HepG2 (cell line): ENCODE measurements around the gene IRF2. TPM values are rescaled to one million over a fixed set of nuclear protein-coding genes. Genes with fewer than 3 reads are reported as not detected.

Experiments
- ATM ChIP-seq: fragments of 450-650 bp; IDR thresholded peaks from 2 replicates; pipeline ENCODE4 v1.7.1; 2017; ENCODE audit warnings: mild to moderate bottlenecking, borderline replicate concordance
- EP300 ChIP-seq, 3 experiments: sonication (generic) in 1 of 3; formaldehyde crosslinking in 1 of 3; IDR thresholded peaks; 2 replicates each; pipeline versions ENCODE4 v1.5.1 to v1.6.1; 2011 to 2020; ENCODE audit warnings: low read depth in 2 of 3, low read length in 2 of 3, borderline replicate concordance in 1 of 3, improper control_type of control experiment in 1 of 3, mild to moderate bottlenecking in 1 of 3, missing genetic modification reagents in 1 of 3, moderate library complexity in 1 of 3
- FOXJ3 ChIP-seq: sonication (generic); formaldehyde crosslinking; IDR thresholded peaks from 2 replicates; pipeline ENCODE4 v1.4.0; 2020; ENCODE audit warnings: missing genetic modification reagents, mild to moderate bottlenecking, borderline replicate concordance
- KAT8 ChIP-seq: IDR thresholded peaks from 2 replicates; pipeline ENCODE4 v1.6.1; 2016; ENCODE audit warnings: missing genetic modification reagents, missing compliant biosample characterization
- KDM1A ChIP-seq: IDR thresholded peaks from 2 replicates; pipeline ENCODE4 v1.6.1; 2016; ENCODE audit warnings: missing compliant biosample characterization
- MYC ChIP-seq: sonication (generic); formaldehyde crosslinking; IDR thresholded peaks from 2 replicates; pipeline ENCODE4 v1.9.0; 2021; ENCODE audit warnings: missing genetic modification reagents, borderline replicate concordance
- SOX13 ChIP-seq, 3 experiments: fragments of 450-650 bp in 1 of 3; sonication (generic) in 1 of 3; formaldehyde crosslinking in 1 of 3; IDR thresholded peaks in 2 of 3; conservative IDR thresholded peaks in 1 of 3; 2 replicates each; pipeline versions ENCODE4 v1.5.0 to v1.6.1; 2016 to 2020; ENCODE audit warnings: antibody characterized with exemption in 1 of 3, mild to moderate bottlenecking in 1 of 3, missing compliant biosample characterization in 1 of 3, missing genetic modification reagents in 1 of 3, moderate library complexity in 1 of 3
- ZNF121 ChIP-seq: sonication (generic); formaldehyde crosslinking; IDR thresholded peaks from 2 replicates; pipeline ENCODE4 v1.5.0; 2020; ENCODE audit warnings: mild to moderate bottlenecking, missing genetic modification reagents
- ZNF33B ChIP-seq: sonication (generic); formaldehyde crosslinking; IDR thresholded peaks from 2 replicates; pipeline ENCODE4 v1.5.1; 2020; ENCODE audit warnings: mild to moderate bottlenecking, missing genetic modification reagents
- ZNF891 ChIP-seq: sonication (generic); formaldehyde crosslinking; IDR thresholded peaks from 2 replicates; pipeline ENCODE4 v1.5.0; 2020; ENCODE audit warnings: mild to moderate bottlenecking, missing genetic modification reagents
- ZSCAN20 ChIP-seq: sonication (generic); formaldehyde crosslinking; IDR thresholded peaks from 2 replicates; pipeline ENCODE4 v1.4.0; 2020; ENCODE audit warnings: missing genetic modification reagents, mild to moderate bottlenecking, borderline replicate concordance
- polyA plus RNA-seq, 8 experiments: library from polyadenylated mRNA; depleted of rRNA in 3 of 8; stranded (reverse) in 7 of 8; unstranded in 1 of 8; fragments of >200 nt; fragmentation: Illumina TruSeq in 4 of 8; extraction: Trizol in 4 of 8; gene quantifications; 2 replicates each; pipeline versions ENCODE4 v1.2.1 to v1.2.3, GENCODE V29; 2011 to 2016; ENCODE audit warnings: low read depth in 4 of 8, missing spikeins in 1 of 8, mixed read lengths in 1 of 8; ENCODE audit not compliant: insufficient read depth in 1 of 8
- total RNA-seq, 5 experiments: library from RNA; depleted of rRNA; stranded (reverse); fragments of >200 nt; fragmentation: Illumina TruSeq; extraction: Trizol; gene quantifications; 2 replicates each; pipeline ENCODE4 v1.2.3, GENCODE V29; 2016; ENCODE audit warnings: low read depth in 1 of 5
- TF ChIP-seq, protein P1 (sequence below): sonication (generic); formaldehyde crosslinking; IDR thresholded peaks from 2 replicates; pipeline ENCODE4 v1.5.1; 2020; ENCODE audit warnings: mild to moderate bottlenecking, missing genetic modification reagents, moderate library complexity
- TF ChIP-seq, protein P2 (sequence below): sonication (generic); formaldehyde crosslinking; IDR thresholded peaks from 2 replicates; pipeline ENCODE4 v1.5.0; 2020; ENCODE audit warnings: mild to moderate bottlenecking, missing genetic modification reagents
- TF ChIP-seq, protein P3 (sequence below): sonication (generic); formaldehyde crosslinking; conservative IDR thresholded peaks from 2 replicates; pipeline ENCODE4 v1.4.0; 2020; ENCODE audit warnings: missing genetic modification reagents
- TF ChIP-seq, protein P4 (sequence below): sonication (generic); formaldehyde crosslinking; IDR thresholded peaks from 2 replicates; pipeline ENCODE4 v1.4.0; 2020; ENCODE audit warnings: mild to moderate bottlenecking, missing genetic modification reagents

The IRF2 gene
- total and polyA plus RNA-seq, 2 of the 13 experiments (the other 11 are each of a cell fraction or from before 2014, with no cell fraction given): 15.5 to 28.8 TPM

DNA sequence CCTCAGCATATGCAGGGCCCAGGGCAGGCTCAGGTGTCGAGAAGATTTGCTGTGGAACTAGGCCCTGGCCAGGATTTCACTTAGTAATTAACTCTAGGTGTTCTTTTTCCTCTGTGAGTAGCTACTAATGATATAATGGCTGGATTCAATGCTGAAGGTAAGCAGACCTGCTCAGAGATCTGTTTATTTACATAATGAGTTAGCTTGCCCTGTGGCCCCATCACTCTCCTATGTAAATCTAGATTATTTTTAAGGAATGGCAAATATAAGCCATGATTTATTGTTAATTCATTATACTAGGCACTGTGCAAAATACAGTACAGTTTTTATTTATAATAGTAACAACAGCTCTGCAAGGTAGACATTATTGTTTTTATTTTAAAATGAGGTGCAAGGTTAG lies 117.2 kb downstream of the IRF2 start (continued):
- TF ChIP-seq ZSCAN20: no peak
- no peak for TF ChIP-seq KAT8
- TF ChIP-seq SOX13 (IDR thresholded peaks at IDR 0.05): no peak
- TF ChIP-seq SOX13 (CRISPR knock-in tag; conservative IDR thresholded peaks at IDR 0.05 in 1 of 2, IDR thresholded peaks at IDR 0.05 in 1 of 2): no peak
- TF ChIP-seq, protein P1, sequence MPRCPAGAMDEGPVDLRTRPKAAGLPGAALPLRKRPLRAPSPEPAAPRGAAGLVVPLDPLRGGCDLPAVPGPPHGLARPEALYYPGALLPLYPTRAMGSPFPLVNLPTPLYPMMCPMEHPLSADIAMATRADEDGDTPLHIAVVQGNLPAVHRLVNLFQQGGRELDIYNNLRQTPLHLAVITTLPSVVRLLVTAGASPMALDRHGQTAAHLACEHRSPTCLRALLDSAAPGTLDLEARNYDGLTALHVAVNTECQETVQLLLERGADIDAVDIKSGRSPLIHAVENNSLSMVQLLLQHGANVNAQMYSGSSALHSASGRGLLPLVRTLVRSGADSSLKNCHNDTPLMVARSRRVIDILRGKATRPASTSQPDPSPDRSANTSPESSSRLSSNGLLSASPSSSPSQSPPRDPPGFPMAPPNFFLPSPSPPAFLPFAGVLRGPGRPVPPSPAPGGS (CRISPR knock-in tag): no peak
- no peak for TF ChIP-seq ZNF121 (CRISPR knock-in tag)
- TF ChIP-seq KDM1A: no peak
- TF ChIP-seq MYC: no peak
- TF ChIP-seq ZNF33B (CRISPR knock-in tag): no peak
- TF ChIP-seq, protein P2, sequence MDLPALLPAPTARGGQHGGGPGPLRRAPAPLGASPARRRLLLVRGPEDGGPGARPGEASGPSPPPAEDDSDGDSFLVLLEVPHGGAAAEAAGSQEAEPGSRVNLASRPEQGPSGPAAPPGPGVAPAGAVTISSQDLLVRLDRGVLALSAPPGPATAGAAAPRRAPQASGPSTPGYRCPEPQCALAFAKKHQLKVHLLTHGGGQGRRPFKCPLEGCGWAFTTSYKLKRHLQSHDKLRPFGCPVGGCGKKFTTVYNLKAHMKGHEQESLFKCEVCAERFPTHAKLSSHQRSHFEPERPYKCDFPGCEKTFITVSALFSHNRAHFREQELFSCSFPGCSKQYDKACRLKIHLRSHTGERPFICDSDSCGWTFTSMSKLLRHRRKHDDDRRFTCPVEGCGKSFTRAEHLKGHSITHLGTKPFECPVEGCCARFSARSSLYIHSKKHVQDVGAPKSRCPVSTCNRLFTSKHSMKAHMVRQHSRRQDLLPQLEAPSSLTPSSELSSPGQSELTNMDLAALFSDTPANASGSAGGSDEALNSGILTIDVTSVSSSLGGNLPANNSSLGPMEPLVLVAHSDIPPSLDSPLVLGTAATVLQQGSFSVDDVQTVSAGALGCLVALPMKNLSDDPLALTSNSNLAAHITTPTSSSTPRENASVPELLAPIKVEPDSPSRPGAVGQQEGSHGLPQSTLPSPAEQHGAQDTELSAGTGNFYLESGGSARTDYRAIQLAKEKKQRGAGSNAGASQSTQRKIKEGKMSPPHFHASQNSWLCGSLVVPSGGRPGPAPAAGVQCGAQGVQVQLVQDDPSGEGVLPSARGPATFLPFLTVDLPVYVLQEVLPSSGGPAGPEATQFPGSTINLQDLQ (CRISPR knock-in tag): no peak
- TF ChIP-seq FOXJ3 (CRISPR knock-in tag): no peak
- TF ChIP-seq, protein P3, sequence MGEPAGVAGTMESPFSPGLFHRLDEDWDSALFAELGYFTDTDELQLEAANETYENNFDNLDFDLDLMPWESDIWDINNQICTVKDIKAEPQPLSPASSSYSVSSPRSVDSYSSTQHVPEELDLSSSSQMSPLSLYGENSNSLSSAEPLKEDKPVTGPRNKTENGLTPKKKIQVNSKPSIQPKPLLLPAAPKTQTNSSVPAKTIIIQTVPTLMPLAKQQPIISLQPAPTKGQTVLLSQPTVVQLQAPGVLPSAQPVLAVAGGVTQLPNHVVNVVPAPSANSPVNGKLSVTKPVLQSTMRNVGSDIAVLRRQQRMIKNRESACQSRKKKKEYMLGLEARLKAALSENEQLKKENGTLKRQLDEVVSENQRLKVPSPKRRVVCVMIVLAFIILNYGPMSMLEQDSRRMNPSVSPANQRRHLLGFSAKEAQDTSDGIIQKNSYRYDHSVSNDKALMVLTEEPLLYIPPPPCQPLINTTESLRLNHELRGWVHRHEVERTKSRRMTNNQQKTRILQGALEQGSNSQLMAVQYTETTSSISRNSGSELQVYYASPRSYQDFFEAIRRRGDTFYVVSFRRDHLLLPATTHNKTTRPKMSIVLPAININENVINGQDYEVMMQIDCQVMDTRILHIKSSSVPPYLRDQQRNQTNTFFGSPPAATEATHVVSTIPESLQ (CRISPR knock-in tag): no peak
- TF ChIP-seq, protein P4, sequence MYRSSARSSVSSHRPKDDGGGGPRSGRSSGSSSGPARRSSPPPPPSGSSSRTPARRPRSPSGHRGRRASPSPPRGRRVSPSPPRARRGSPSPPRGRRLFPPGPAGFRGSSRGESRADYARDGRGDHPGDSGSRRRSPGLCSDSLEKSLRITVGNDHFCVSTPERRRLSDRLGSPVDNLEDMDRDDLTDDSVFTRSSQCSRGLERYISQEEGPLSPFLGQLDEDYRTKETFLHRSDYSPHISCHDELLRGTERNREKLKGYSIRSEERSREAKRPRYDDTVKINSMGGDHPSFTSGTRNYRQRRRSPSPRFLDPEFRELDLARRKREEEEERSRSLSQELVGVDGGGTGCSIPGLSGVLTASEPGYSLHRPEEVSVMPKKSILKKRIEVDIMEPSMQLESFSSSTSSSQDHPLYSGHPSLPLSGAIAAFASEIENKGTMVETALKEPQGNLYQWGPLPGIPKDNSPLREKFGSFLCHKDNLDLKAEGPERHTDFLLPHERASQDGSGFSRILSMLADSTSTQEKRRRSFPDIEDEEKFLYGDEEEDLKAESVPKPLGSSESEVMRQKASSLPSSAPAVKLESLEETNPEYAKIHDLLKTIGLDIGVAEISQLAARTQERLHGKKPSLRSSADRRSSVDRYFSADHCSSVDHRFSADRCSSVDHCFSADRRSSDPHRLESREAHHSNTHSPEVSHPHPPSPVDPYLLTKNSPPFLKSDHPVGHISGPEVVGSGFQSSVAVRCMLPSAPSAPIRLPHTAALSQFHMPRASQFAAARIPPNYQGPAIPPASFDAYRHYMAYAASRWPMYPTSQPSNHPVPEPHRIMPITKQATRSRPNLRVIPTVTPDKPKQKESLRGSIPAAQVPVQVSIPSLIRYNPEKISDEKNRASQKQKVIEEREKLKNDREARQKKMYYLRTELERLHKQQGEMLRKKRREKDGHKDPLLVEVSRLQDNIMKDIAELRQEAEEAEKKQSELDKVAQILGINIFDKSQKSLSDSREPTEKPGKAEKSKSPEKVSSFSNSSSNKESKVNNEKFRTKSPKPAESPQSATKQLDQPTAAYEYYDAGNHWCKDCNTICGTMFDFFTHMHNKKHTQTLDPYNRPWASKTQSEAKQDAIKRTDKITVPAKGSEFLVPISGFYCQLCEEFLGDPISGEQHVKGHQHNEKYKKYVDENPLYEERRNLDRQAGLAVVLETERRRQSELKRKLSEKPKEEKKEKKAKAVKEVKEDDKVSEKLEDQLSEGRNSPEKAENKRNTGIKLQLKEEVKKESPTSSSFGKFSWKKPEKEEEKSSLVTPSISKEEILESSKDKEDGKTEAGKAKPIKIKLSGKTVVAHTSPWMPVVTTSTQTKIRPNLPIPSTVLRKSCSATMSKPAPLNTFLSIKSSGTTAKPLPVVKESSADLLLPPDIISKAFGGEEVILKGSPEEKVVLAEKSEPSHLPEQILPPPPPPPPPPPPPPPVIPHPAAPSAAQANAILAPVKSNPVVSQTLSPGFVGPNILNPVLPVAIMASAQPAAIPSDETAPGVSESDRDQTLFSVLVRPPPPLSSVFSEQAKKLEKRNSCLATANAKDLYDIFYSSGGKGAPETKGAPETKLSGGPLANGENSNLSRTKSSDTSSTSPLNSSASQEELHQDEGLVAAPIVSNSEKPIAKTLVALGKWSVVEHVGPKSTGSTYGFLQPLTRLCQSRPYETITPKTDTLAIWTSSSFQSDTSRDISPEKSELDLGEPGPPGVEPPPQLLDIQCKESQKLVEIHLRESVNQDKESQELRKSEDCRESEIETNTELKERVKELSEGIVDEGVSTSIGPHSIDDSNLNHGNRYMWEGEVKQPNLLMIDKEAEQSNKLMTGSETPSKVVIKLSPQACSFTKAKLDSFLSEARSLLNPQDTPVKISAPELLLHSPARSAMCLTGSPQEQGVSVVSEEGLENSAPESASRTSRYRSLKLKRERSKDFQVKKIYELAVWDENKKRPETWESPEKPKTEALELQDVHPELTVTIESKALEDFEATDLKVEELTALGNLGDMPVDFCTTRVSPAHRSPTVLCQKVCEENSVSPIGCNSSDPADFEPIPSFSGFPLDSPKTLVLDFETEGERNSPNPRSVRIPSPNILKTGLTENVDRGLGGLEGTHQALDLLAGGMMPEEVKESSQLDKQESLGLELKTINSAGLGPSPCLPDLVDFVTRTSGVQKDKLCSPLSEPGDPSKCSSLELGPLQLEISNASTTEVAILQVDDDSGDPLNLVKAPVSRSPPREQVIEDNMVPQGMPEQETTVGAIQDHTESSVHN: no peak
- peak in 1 of 2 experiments; percentile 21; a peak in 1 of 4 replicates for TF ChIP-seq EP300 (IDR thresholded peaks at IDR 0.05; ENCODE audit: low read depth in 2 of 2, low read length in 2 of 2)
- no peak for TF ChIP-seq EP300 (CRISPR knock-in tag; IDR thresholded peaks at IDR 0.05; ENCODE audit: borderline replicate concordance)
- TF ChIP-seq ZNF891 (CRISPR knock-in tag): no peak
- TF ChIP-seq ATM: no peak
